Measurements from ENCODE around the gene HADH. TPM values are rescaled to one million over a fixed set of nuclear protein-coding genes. Genes with fewer than 3 reads are reported as not detected.
A peak's percentile ranks its signal among the peaks of the same experiment; 100 is the strongest.

Gene HADH
- total and polyA plus RNA-seq, 4 donors = 27.5 to 140 (median 94.3) TPM

GRCh38 chr4:108007984-108008383, 18.3 kb downstream of the HADH start (continued):
- TF ChIP-seq MAX (IDR thresholded peaks at IDR 0.05) = no peak
- TF ChIP-seq HNF4A (conservative IDR thresholded peaks at IDR 0.05) = no peak
- TF ChIP-seq RAD21 (IDR thresholded peaks at IDR 0.05) = no peak
- TF ChIP-seq HNF4G (IDR thresholded peaks at IDR 0.05) = no peak
- TF ChIP-seq RXRA (IDR thresholded peaks at IDR 0.05) = no peak
- TF ChIP-seq NR2F2 (IDR thresholded peaks at IDR 0.05) = no peak
- no peak for TF ChIP-seq ATF3 (IDR thresholded peaks at IDR 0.05)
- no peak for TF ChIP-seq FOXA2 (IDR thresholded peaks at IDR 0.05)
- TF ChIP-seq FOXA1 (IDR thresholded peaks at IDR 0.05) = no peak

GRCh38 chr4:108008721-108009120, 19.0 kb downstream of the HADH start:
- WGBS = 47% methylated on average over 2 of the region's 2 CpGs
- peak overlapping the region; percentile 84 to 96 for H3K27ac ChIP-seq (ENCODE audit: low read depth in 1 of 2, low read length in 2 of 2)
- peak in 1 of 2 donors; percentile 41 for TF ChIP-seq RAD21 (IDR thresholded peaks at IDR 0.05)
- no peak for TF ChIP-seq HNF4G (IDR thresholded peaks at IDR 0.05)
- TF ChIP-seq EGR1 (IDR thresholded peaks at IDR 0.05; ENCODE audit: low read depth in 2 of 2) = no peak
- TF ChIP-seq REST (IDR thresholded peaks at IDR 0.05) = peak; percentile 42
- TF ChIP-seq TAF1 (conservative IDR thresholded peaks at IDR 0.05) = no peak
- TF ChIP-seq ZBTB33 (IDR thresholded peaks at IDR 0.05) = peak; percentile 55
- no peak for TF ChIP-seq NR2F2 (IDR thresholded peaks at IDR 0.05)
- peak; percentile 14 for TF ChIP-seq FOXA1 (IDR thresholded peaks at IDR 0.05)
- peak; percentile 39 to 87 for TF ChIP-seq RXRA (IDR thresholded peaks at IDR 0.05)
- no peak for TF ChIP-seq SP1 (IDR thresholded peaks at IDR 0.05)
- TF ChIP-seq JUND (IDR thresholded peaks at IDR 0.05) = peak; percentile 77 to 93
- no peak for TF ChIP-seq GABPA (IDR thresholded peaks at IDR 0.05 in 1 of 2, conservative IDR thresholded peaks at IDR 0.05 in 1 of 2)
- TF ChIP-seq ATF3 (IDR thresholded peaks at IDR 0.05) = peak; percentile 85
- peak; percentile 60 for TF ChIP-seq MAX (IDR thresholded peaks at IDR 0.05)
- TF ChIP-seq CTCF (IDR thresholded peaks at IDR 0.05; ENCODE audit: low read depth, low read length, missing input control) = no peak
- peak; percentile 32 to 82 for TF ChIP-seq HNF4A (conservative IDR thresholded peaks at IDR 0.05)
- peak; percentile 72 for TF ChIP-seq YY1 (IDR thresholded peaks at IDR 0.05)
- no peak for TF ChIP-seq FOXA2 (IDR thresholded peaks at IDR 0.05)

More at GRCh38 chr4:108008721-108009120, 19.0 kb downstream of the HADH start:
- peaks cover 0 to 10% (median 3%) of the 10 kb centered on the region in 4 donors for H3K36me3 ChIP-seq (ENCODE audit: control insufficient read depth in 4 of 4, insufficient read depth in 3 of 4, low read depth in 1 of 4, low read length in 3 of 4)
- H3K9me3 ChIP-seq (ENCODE audit: control insufficient read depth in 4 of 4, low read length in 3 of 4) = no peaks in the 10 kb centered on the region
- no peak for DNase-seq (ENCODE audit: low spot score)
- H3K4me3 ChIP-seq (ENCODE audit: low read depth in 1 of 3, low read length in 3 of 3) = no peak overlapping the region
- H3K4me1 ChIP-seq (ENCODE audit: control insufficient read depth in 4 of 4, insufficient read depth in 4 of 4, low read length in 3 of 4) = peaks cover 0 to 12% (median 2%) of the 10 kb centered on the region in 4 donors
- no peaks in the 10 kb centered on the region for H3K27me3 ChIP-seq (ENCODE audit: control insufficient read depth in 4 of 4, insufficient read depth in 4 of 4, low read length in 3 of 4)
- peak overlapping the region; percentile 21 to 55 for H3K9ac ChIP-seq (ENCODE audit: low read depth in 1 of 2, low read length in 2 of 2)

Data from liver (tissue), 9 donors.